ENCODE measurements around the gene TECTA.

Gene TECTA

DNA sequence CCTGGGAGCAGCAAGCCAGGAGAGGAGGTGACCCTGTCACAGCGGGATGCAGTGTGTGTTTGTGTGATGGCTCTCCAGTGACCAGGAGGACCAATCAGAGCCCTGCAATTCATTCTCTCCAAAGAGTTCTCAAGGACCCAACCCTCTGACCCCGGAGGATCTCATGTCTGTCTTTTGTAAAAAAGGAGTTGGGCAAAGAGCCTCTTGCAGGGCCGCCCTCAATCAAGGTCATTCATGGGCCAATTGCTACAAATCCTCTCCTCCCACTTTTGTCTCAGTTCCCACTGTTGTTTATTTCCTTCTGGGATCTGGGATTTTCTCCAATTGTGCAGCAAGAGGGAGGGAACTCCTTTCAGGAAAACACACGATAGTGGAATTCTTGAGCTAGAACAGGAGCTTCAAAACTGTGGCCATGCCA, 4.0 kb downstream of the TECTA start:
- TF ChIP-seq CTCF (IDR thresholded peaks at IDR 0.05; ENCODE audit: control insufficient read depth, extremely low read depth, insufficient read depth) = no peak
- peak; percentile 44 for DNase-seq (ENCODE audit: low read depth)
- no peak overlapping the region for H3K4me3 ChIP-seq (ENCODE audit: low read depth, low read length)

DNA sequence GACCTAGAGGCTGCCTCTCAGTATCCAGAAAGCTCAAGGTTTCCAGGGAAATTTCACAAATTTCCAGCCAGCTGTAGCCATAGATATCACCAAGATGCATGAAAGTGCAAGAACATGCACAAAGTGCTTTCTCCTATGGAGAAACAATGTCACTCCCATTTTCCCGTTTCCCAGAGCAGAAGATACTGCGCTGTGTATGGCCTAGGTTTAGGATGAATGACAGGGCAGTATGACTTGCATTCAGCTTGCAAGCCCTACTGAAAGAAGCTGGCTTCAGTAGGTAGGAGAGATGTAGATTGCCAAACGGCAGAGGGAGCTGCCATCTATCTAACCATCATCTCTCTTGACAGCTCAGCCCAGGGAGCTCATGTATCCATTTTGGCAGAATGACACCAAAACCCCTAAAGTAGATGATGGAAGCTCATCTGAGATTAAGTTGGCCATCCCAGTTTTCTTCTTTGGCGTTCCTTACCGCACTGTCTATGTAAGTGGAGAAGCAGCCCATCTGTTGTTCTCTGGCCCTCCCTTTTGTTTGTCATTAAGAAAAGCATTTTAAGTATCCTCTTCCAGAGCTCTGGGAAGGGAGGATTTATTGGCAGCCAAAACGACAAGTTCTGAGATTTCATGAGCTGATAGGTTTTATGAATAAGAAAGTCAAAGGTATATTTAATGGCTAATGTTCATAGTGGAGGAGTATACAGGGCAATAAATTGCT, 4.6 kb downstream of the TECTA start:
- DNase-seq (ENCODE audit: low read depth) = peak; percentile 54
- TF ChIP-seq CTCF (IDR thresholded peaks at IDR 0.05; ENCODE audit: control insufficient read depth, extremely low read depth, insufficient read depth) = no peak
- H3K4me3 ChIP-seq (ENCODE audit: low read depth, low read length) = no peak overlapping the region

DNA sequence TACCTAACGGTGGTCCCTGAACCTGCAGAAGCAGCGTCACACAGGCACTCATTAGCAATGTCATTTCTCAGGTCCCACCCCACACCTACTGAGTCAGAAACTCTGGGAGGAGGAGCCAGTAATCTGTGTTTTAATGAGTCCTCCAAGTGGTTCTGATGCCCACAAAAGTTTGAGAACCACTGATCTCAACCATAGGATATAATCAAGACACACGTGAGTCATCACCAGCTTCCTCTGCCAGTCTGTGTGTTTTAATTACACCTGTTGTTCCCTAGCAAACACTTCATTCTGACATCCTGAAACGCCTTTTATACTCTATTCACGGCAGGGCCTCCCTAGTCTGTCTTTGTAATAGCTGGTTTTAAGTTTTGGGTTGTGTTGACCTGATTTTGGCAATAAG, 5.8 kb downstream of the TECTA start:
- H3K4me3 ChIP-seq (ENCODE audit: low read depth, low read length) = no peak overlapping the region
- TF ChIP-seq CTCF (IDR thresholded peaks at IDR 0.05; ENCODE audit: control insufficient read depth, extremely low read depth, insufficient read depth) = no peak
- DNase-seq (ENCODE audit: low read depth) = no peak

DNA sequence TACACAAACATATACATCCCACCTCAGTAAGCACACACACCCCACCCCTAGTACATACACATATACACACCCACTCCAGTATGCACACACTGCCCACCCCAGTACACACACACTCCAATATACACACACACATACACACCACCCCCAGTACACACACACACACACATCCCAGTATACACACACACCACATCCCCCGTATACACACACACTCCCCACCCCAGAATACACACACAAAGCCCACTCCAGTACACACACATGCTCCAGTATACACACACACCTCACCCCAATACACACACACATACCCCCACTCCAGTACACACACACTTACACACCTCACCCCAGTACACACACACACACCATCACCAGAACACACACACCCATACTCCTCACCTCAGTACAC, 7.4 kb downstream of the TECTA start:
- no peak overlapping the region for H3K4me3 ChIP-seq (ENCODE audit: low read depth, low read length)
- no peak for DNase-seq (ENCODE audit: low read depth)
- no peak for TF ChIP-seq CTCF (IDR thresholded peaks at IDR 0.05; ENCODE audit: control insufficient read depth, extremely low read depth, insufficient read depth)

DNA sequence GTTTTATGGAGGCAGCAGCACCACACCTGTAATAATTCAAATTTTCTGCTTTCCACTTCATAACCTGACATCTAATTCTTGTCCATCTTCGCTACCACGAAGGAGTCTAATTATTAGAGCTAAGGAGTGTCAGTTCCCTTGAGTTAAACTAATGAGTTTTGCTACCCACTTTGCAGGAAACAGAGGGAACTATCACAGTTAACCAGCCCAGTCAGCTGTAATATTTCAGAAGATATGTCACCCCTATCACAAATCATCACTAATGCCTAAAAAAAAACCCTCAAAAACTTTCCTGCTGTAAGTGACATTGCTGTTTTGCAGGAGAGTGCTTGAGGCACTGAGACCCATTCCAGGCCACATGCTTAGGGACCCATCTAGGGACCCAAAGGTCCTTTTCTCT, 8.4 kb downstream of the TECTA start:
- TF ChIP-seq CTCF (IDR thresholded peaks at IDR 0.05; ENCODE audit: control insufficient read depth, extremely low read depth, insufficient read depth) = no peak
- no peak overlapping the region for H3K4me3 ChIP-seq (ENCODE audit: low read depth, low read length)
- DNase-seq (ENCODE audit: low read depth) = no peak

GRCh38 chr11:121109916-121110586, 9.0 kb downstream of the TECTA start:
- no peak for DNase-seq (ENCODE audit: low read depth)
- TF ChIP-seq CTCF (IDR thresholded peaks at IDR 0.05; ENCODE audit: control insufficient read depth, extremely low read depth, insufficient read depth) = no peak
- H3K4me3 ChIP-seq (ENCODE audit: low read depth, low read length) = no peak overlapping the region
